Peyer's patch (tissue), 4 donors: ENCODE measurements around the gene EAF1. TPM values are rescaled to one million over a fixed set of nuclear protein-coding genes. Genes with fewer than 3 reads are reported as not detected.
"Not testable (repeated sequence)": the region's sequence is repeated elsewhere in the genome, so short reads cannot be mapped to it uniquely, and the experiment has no call there.

Source experiments
- DNase-seq, 3 donors: peaks; one replicate each; pipeline ENCODE4 v3.0.0-alpha.2; 2017 to 2019
- H3K27ac ChIP-seq, 4 donors: fragments of 200-600 bp; sonication (generic); one replicate each; pipeline ENCODE4 v1.5.1; 2016 to 2019
- H3K27me3 ChIP-seq, 2 donors: fragments of 200-600 bp; sonication (generic); one replicate each; pipeline ENCODE4 v1.5.1; 2019
- H3K36me3 ChIP-seq, 3 donors: fragments of 200-600 bp; sonication (generic); one replicate each; pipeline ENCODE4 v1.5.1; 2016 to 2019
- H3K4me1 ChIP-seq, 4 donors: fragments of 200-600 bp; sonication (generic); one replicate each; pipeline ENCODE4 v1.5.1; 2016 to 2019
- H3K4me3 ChIP-seq, 4 donors: fragments of 200-600 bp; sonication (generic); 1 replicate in 3 of 4; 2 replicates in 1 of 4; pipeline ENCODE4 v1.5.1; 2016 to 2019; ENCODE audit warnings: mild to moderate bottlenecking in 1 of 4
- H3K9me3 ChIP-seq, 4 donors: fragments of 200-600 bp; sonication (generic); one replicate each; pipeline ENCODE4 v1.5.1; 2016 to 2019; ENCODE audit warnings: mild to moderate bottlenecking in 1 of 4
- CTCF ChIP-seq, 6 experiments: fragments of 450-650 bp in 4 of 6; fragments of 200-600 bp in 2 of 6; sonication (generic) in 1 of 6; IDR thresholded peaks; one replicate each; pipeline ENCODE4 v1.5.1; 2017 to 2019; ENCODE audit warnings: antibody characterized with exemption in 6 of 6, mild to moderate bottlenecking in 3 of 6, moderate library complexity in 1 of 6
- POLR2A ChIP-seq, 2 donors: fragments of 450-650 bp; IDR thresholded peaks; one replicate each; pipeline ENCODE4 v1.5.1; 2017; ENCODE audit warnings: antibody characterized with exemption in 2 of 2, mild to moderate bottlenecking in 2 of 2, moderate library complexity in 2 of 2
- total RNA-seq, 4 donors: library from RNA; depleted of rRNA; stranded (reverse); fragments of >200 nt; gene quantifications; one replicate each; pipeline ENCODE4 v1.1.0, GENCODE V29; 2016

Gene EAF1
- total RNA-seq, 4 donors from 2014 or later, result 27.1 to 45.4 (median 33.0) TPM

GRCh38 chr3:15479400-15480224, 52.2 kb downstream of the EAF1 start:
- Histone ChIP-seq H3K36me3 (no peaks in the 10 kb centered on the region), H3K4me1 (no peaks in the 10 kb centered on the region), H3K4me3 (no peak overlapping the region), H3K27me3 (no peaks in the 10 kb centered on the region), H3K9me3 (no peaks in the 10 kb centered on the region), H3K27ac (no peak overlapping the region)
- TF ChIP-seq POLR2A (IDR thresholded peaks at IDR 0.05), result no peak
- DNase-seq, result no peak

- not testable (repeated sequence) for H3K9me3 ChIP-seq, H3K4me3 ChIP-seq, H3K27me3 ChIP-seq, H3K4me1 ChIP-seq, H3K36me3 ChIP-seq, DNase-seq, H3K27ac ChIP-seq
Measured at GRCh38 chr3:15484551-15484950, 57.2 kb downstream of the EAF1 start.

- DNase-seq, result no peak
- H3K4me3 ChIP-seq, result no peak overlapping the region
Measured at GRCh38 chr3:15486020-15486419, 58.6 kb downstream of the EAF1 start.

GRCh38 chr3:15486979-15487378, 59.6 kb downstream of the EAF1 start:
- H3K9me3 ChIP-seq, result no peaks in the 10 kb centered on the region
- no peak for DNase-seq
- no peaks in the 10 kb centered on the region for H3K4me1 ChIP-seq
- no peaks in the 10 kb centered on the region for H3K36me3 ChIP-seq
- no peak overlapping the region for H3K27ac ChIP-seq
- H3K27me3 ChIP-seq, result no peaks in the 10 kb centered on the region
- H3K4me3 ChIP-seq, result no peak overlapping the region
- TF ChIP-seq CTCF (IDR thresholded peaks at IDR 0.05), result no peak
- no peak for TF ChIP-seq POLR2A (IDR thresholded peaks at IDR 0.05)

More at GRCh38 chr3:15486020-15486419, 58.6 kb downstream of the EAF1 start:
- Histone ChIP-seq H3K36me3 (no peaks in the 10 kb centered on the region), H3K27ac (no peak overlapping the region), H3K4me1 (no peaks in the 10 kb centered on the region), H3K9me3 (no peaks in the 10 kb centered on the region), H3K27me3 (no peaks in the 10 kb centered on the region)
- TF ChIP-seq POLR2A (IDR thresholded peaks at IDR 0.05) (no peak), CTCF (IDR thresholded peaks at IDR 0.05) (no peak)

- no peaks in the 10 kb centered on the region for H3K4me1 ChIP-seq
- no peaks in the 10 kb centered on the region for H3K9me3 ChIP-seq
- H3K36me3 ChIP-seq, result no peaks in the 10 kb centered on the region
- TF ChIP-seq POLR2A (IDR thresholded peaks at IDR 0.05) (no peak), CTCF (IDR thresholded peaks at IDR 0.05) (no peak)
- no peaks in the 10 kb centered on the region for H3K27me3 ChIP-seq
- H3K27ac ChIP-seq, result no peak overlapping the region
- H3K4me3 ChIP-seq, result no peak overlapping the region
- no peak for DNase-seq
Measured at GRCh38 chr3:15488002-15488401, 60.6 kb downstream of the EAF1 start.

GRCh38 chr3:15490158-15490557, 62.8 kb downstream of the EAF1 start:
- TF ChIP-seq POLR2A (IDR thresholded peaks at IDR 0.05) (no peak), CTCF (IDR thresholded peaks at IDR 0.05) (no peak)
- no peaks in the 10 kb centered on the region for H3K36me3 ChIP-seq
- H3K27me3 ChIP-seq, result no peaks in the 10 kb centered on the region
- DNase-seq, result no peak
- H3K4me3 ChIP-seq, result no peak overlapping the region
- H3K4me1 ChIP-seq, result no peaks in the 10 kb centered on the region
- no peaks in the 10 kb centered on the region for H3K9me3 ChIP-seq
- H3K27ac ChIP-seq, result no peak overlapping the region
